H9 (cell line): Measurements from ENCODE around the gene EDDM3A. TPM values are rescaled to one million over a fixed set of nuclear protein-coding genes. Genes with fewer than 3 reads are reported as not detected.

Experiments used
- DNase-seq: peaks from one replicate; pipeline ENCODE4 v3.0.0-alpha.2; 2017
- H2AFZ ChIP-seq: one replicate; pipeline ENCODE4 v1.6.1; 2013; ENCODE audit warnings: mild to moderate bottlenecking, low read length, control low read depth, moderate library complexity
- H2AK5ac ChIP-seq: 2 replicates; pipeline ENCODE4 v1.6.1; 2013; ENCODE audit warnings: low read length, control low read depth, mixed read lengths; ENCODE audit not compliant: insufficient read length
- H2BK120ac ChIP-seq: one replicate; pipeline ENCODE4 v1.6.1; 2013; ENCODE audit warnings: low read depth, mild to moderate bottlenecking, low read length, control low read depth, inconsistent platforms; ENCODE audit not compliant: poor library complexity, severe bottlenecking
- H2BK12ac ChIP-seq: 2 replicates; pipeline ENCODE4 v1.6.1; 2013; ENCODE audit warnings: low read length, control low read depth, mixed read lengths, low read depth; ENCODE audit not compliant: insufficient read length
- H2BK15ac ChIP-seq: 2 replicates; pipeline ENCODE4 v1.6.1; 2013; ENCODE audit warnings: low read depth, low read length, control low read depth
- H2BK20ac ChIP-seq: one replicate; pipeline ENCODE4 v1.6.1; 2013; ENCODE audit warnings: low read depth, mild to moderate bottlenecking, low read length, control low read depth, inconsistent platforms; ENCODE audit not compliant: poor library complexity, severe bottlenecking
- H2BK5ac ChIP-seq: 2 replicates; pipeline ENCODE4 v1.6.1; 2013; ENCODE audit warnings: low read length, control low read depth, mixed read lengths; ENCODE audit not compliant: insufficient read length
- H3K14ac ChIP-seq: 2 replicates; pipeline ENCODE4 v1.6.1; 2013; ENCODE audit warnings: low read length, control low read depth; ENCODE audit not compliant: insufficient read depth
- H3K18ac ChIP-seq: 2 replicates; pipeline ENCODE4 v1.6.1; 2013; ENCODE audit warnings: low read depth, mild to moderate bottlenecking, mixed read lengths, low read length, control low read depth; ENCODE audit not compliant: insufficient read length
- H3K23ac ChIP-seq: 2 replicates; pipeline ENCODE4 v1.6.1; 2013; ENCODE audit warnings: low read length, control low read depth, mixed read lengths, low read depth; ENCODE audit not compliant: insufficient read length
- H3K23me2 ChIP-seq: 2 replicates; pipeline ENCODE4 v1.6.1; 2013; ENCODE audit warnings: low read depth, mild to moderate bottlenecking, mixed read lengths, low read length, control low read depth; ENCODE audit not compliant: insufficient read length, poor library complexity, severe bottlenecking
- H3K27ac ChIP-seq: 2 replicates; pipeline ENCODE4 v1.5.1; 2013; ENCODE audit warnings: low read length, control low read depth, mixed read lengths, low read depth; ENCODE audit not compliant: insufficient read length
- H3K27me3 ChIP-seq: 2 replicates; pipeline ENCODE4 v1.6.1; 2013; ENCODE audit warnings: low read length, control low read depth, inconsistent platforms; ENCODE audit not compliant: insufficient read depth
- H3K4ac ChIP-seq: 2 replicates; pipeline ENCODE4 v1.6.1; 2013; ENCODE audit warnings: low read depth, mild to moderate bottlenecking, control low read depth, inconsistent platforms, low read length, moderate library complexity
- H3K4me1 ChIP-seq: 2 replicates; pipeline ENCODE4 v1.6.1; 2013; ENCODE audit warnings: low read length, control low read depth, inconsistent platforms; ENCODE audit not compliant: insufficient read depth
- H3K4me2 ChIP-seq: 2 replicates; pipeline ENCODE4 v1.6.1; 2013; ENCODE audit warnings: low read length, control low read depth, mixed read lengths; ENCODE audit not compliant: insufficient read length, insufficient read depth
- H3K56ac ChIP-seq: 2 replicates; pipeline ENCODE4 v1.6.1; 2013; ENCODE audit warnings: low read depth, mild to moderate bottlenecking, mixed read lengths, low read length, control low read depth; ENCODE audit not compliant: insufficient read length
- H3K79me1 ChIP-seq: 2 replicates; pipeline ENCODE4 v1.6.1; 2013; ENCODE audit warnings: low read depth, mild to moderate bottlenecking, moderate library complexity, low read length, control low read depth, inconsistent platforms; ENCODE audit not compliant: insufficient read depth, poor library complexity, severe bottlenecking
- H3K79me2 ChIP-seq: 2 replicates; pipeline ENCODE4 v1.6.1; 2013; ENCODE audit warnings: low read length, control low read depth, inconsistent platforms; ENCODE audit not compliant: insufficient read depth
- H3K9ac ChIP-seq: 2 replicates; pipeline ENCODE4 v1.6.1; 2013; ENCODE audit warnings: low read length, control low read depth, mixed read lengths; ENCODE audit not compliant: insufficient read length; ENCODE audit errors: extremely low read depth
- H3K9me3 ChIP-seq: one replicate; pipeline ENCODE4 v1.6.1; 2013; ENCODE audit warnings: low read depth, low read length, inconsistent platforms; ENCODE audit not compliant: control insufficient read depth
- H3T11ph ChIP-seq: one replicate; pipeline ENCODE4 v1.6.1; 2013; ENCODE audit warnings: mild to moderate bottlenecking, low read length, control low read depth, inconsistent platforms
- H4K20me1 ChIP-seq: one replicate; pipeline ENCODE4 v1.6.1; 2013; ENCODE audit not compliant: control insufficient read depth, insufficient read length, insufficient read depth
- H4K5ac ChIP-seq: 2 replicates; pipeline ENCODE4 v1.6.1; 2013; ENCODE audit warnings: low read depth, mild to moderate bottlenecking, mixed read lengths, low read length, control low read depth; ENCODE audit not compliant: insufficient read length
- H4K8ac ChIP-seq: replicated peaks from 2 replicates; pipeline ENCODE4 v1.6.1; 2013; ENCODE audit warnings: low read length, control low read depth, mixed read lengths, low read depth; ENCODE audit not compliant: insufficient read length
- H4K91ac ChIP-seq: 2 replicates; pipeline ENCODE4 v1.6.1; 2013; ENCODE audit warnings: low read depth, mild to moderate bottlenecking, moderate library complexity, mixed read lengths, low read length, control low read depth; ENCODE audit not compliant: insufficient read length
- H3K27ac Mint-ChIP-seq, 3 experiments: 2 replicates in 2 of 3; 3 replicates in 1 of 3; pipeline ENCODE4 v1.8.0; 2020 to 2021; ENCODE audit warnings: mixed read lengths in 3 of 3, mild to moderate bottlenecking in 1 of 3, moderate library complexity in 1 of 3
- H3K27me3 Mint-ChIP-seq: 2 replicates; pipeline ENCODE4 v1.8.0; 2021; ENCODE audit warnings: low read depth, mild to moderate bottlenecking, moderate library complexity, mixed read lengths
- H3K36me3 Mint-ChIP-seq, 3 experiments: 2 replicates in 2 of 3; 3 replicates in 1 of 3; pipeline ENCODE4 v1.8.0; 2020 to 2021; ENCODE audit warnings: low read depth in 3 of 3, mixed read lengths in 3 of 3; ENCODE audit not compliant: insufficient read depth in 1 of 3
- H3K4me1 Mint-ChIP-seq, 2 experiments: 2 replicates each; pipeline ENCODE4 v1.8.0; 2020; ENCODE audit warnings: mixed read lengths in 2 of 2
- H3K4me3 Mint-ChIP-seq, 2 experiments: 2 replicates in 1 of 2; 3 replicates in 1 of 2; pipeline ENCODE4 v1.8.0; 2020 to 2021; ENCODE audit warnings: mild to moderate bottlenecking in 2 of 2, mixed read lengths in 2 of 2, moderate library complexity in 1 of 2
- H3K9me3 Mint-ChIP-seq, 2 experiments: 2 replicates in 1 of 2; 3 replicates in 1 of 2; pipeline ENCODE4 v1.8.0; 2020; ENCODE audit warnings: mild to moderate bottlenecking in 2 of 2, mixed read lengths in 2 of 2, moderate library complexity in 1 of 2
- WGBS: extraction: QIAGEN DNeasy Blood & Tissue Kit; methylation state at CpG from one replicate; pipeline ENCODE4 v1.1.7; 2013; ENCODE audit warnings: missing lambda C conversion rate, low lambda C conversion rate, mixed read lengths; ENCODE audit not compliant: insufficient read length; ENCODE audit errors: extremely low coverage; 5-methylcytosine and 5-hydroxymethylcytosine counted together
- total RNA-seq: library from RNA; stranded (reverse); gene quantifications from 2 replicates; pipeline ENCODE4 v1.2.1, GENCODE V29; 2021
- TF ChIP-seq, protein P1 (sequence below): fragments of 200-600 bp; sonication (generic); conservative IDR thresholded peaks from 3 replicates; pipeline ENCODE4 v1.8.0; 2021; ENCODE audit warnings: antibody characterized with exemption, mild to moderate bottlenecking

Gene EDDM3A
- total RNA-seq, 1 experiment from 2014 or later: not detected

GRCh38 chr14:20711261-20711660 lies 34.4 kb upstream of the EDDM3A start:
- H3K79me2 ChIP-seq: no peaks in the 10 kb centered on the region
- H3K4me3 Mint-ChIP-seq: no peak overlapping the region
- H2BK120ac ChIP-seq: no peak overlapping the region
- no peaks in the 10 kb centered on the region for H3K27me3 ChIP-seq
- DNase-seq: no peak
- no peak overlapping the region for H3K27ac ChIP-seq
- H3K56ac ChIP-seq: no peak overlapping the region
- H4K8ac ChIP-seq: no peak overlapping the region
- no peaks in the 10 kb centered on the region for H3K23me2 ChIP-seq
- H4K5ac ChIP-seq: no peak overlapping the region
- H2AK5ac ChIP-seq: no peak overlapping the region
- H3K9me3 ChIP-seq: no peaks in the 10 kb centered on the region
- no peaks in the 10 kb centered on the region for H3K27me3 Mint-ChIP-seq
- H3K36me3 Mint-ChIP-seq: peaks cover 0 to 6% (median 3%) of the 10 kb centered on the region in 3 experiments; a peak in 4 of 7 replicates
- no peaks in the 10 kb centered on the region for H3K79me1 ChIP-seq
- no peak overlapping the region for H4K91ac ChIP-seq
- TF ChIP-seq, protein P1, sequence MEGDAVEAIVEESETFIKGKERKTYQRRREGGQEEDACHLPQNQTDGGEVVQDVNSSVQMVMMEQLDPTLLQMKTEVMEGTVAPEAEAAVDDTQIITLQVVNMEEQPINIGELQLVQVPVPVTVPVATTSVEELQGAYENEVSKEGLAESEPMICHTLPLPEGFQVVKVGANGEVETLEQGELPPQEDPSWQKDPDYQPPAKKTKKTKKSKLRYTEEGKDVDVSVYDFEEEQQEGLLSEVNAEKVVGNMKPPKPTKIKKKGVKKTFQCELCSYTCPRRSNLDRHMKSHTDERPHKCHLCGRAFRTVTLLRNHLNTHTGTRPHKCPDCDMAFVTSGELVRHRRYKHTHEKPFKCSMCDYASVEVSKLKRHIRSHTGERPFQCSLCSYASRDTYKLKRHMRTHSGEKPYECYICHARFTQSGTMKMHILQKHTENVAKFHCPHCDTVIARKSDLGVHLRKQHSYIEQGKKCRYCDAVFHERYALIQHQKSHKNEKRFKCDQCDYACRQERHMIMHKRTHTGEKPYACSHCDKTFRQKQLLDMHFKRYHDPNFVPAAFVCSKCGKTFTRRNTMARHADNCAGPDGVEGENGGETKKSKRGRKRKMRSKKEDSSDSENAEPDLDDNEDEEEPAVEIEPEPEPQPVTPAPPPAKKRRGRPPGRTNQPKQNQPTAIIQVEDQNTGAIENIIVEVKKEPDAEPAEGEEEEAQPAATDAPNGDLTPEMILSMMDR: no peak
- no peak overlapping the region for H3K4me2 ChIP-seq
- H2BK15ac ChIP-seq: no peak overlapping the region
- H2AFZ ChIP-seq: no peak overlapping the region
- H3K27ac Mint-ChIP-seq: no peak overlapping the region
- H3T11ph ChIP-seq: no peak overlapping the region
- peaks cover 16% of the 10 kb centered on the region in 2 experiments for H3K4me1 Mint-ChIP-seq
- no peak overlapping the region for H3K4ac ChIP-seq
- H3K23ac ChIP-seq: no peak overlapping the region
- H3K14ac ChIP-seq: no peak overlapping the region
- no peak overlapping the region for H2BK5ac ChIP-seq
- H2BK12ac ChIP-seq: no peak overlapping the region
- no peak overlapping the region for H2BK20ac ChIP-seq
- no peaks in the 10 kb centered on the region for H4K20me1 ChIP-seq
- H3K18ac ChIP-seq: no peak overlapping the region
- no peaks in the 10 kb centered on the region; the same call in 1 of the 2 replicates for H3K4me1 ChIP-seq
- WGBS: no CpG with 5 or more reads among the region's 4 CpGs
- H3K9me3 Mint-ChIP-seq: peaks cover 5 to 9% of the 10 kb centered on the region in 2 experiments
- H3K9ac ChIP-seq: no peak overlapping the region
